Activated CD4-positive, CD25-positive, alpha-beta regulatory T cell (primary cell): ENCODE measurements around the gene PCDHGA7.
"Not testable (repeated sequence)": the region's sequence is repeated elsewhere in the genome, so short reads cannot be mapped to it uniquely, and the experiment has no call there.

Experiments used
- DNase-seq, 4 experiments: peaks; one replicate each; lab custom pipeline; 2025; lab: John Stamatoyannopoulos, UW

PCDHGA7 gene

DNA sequence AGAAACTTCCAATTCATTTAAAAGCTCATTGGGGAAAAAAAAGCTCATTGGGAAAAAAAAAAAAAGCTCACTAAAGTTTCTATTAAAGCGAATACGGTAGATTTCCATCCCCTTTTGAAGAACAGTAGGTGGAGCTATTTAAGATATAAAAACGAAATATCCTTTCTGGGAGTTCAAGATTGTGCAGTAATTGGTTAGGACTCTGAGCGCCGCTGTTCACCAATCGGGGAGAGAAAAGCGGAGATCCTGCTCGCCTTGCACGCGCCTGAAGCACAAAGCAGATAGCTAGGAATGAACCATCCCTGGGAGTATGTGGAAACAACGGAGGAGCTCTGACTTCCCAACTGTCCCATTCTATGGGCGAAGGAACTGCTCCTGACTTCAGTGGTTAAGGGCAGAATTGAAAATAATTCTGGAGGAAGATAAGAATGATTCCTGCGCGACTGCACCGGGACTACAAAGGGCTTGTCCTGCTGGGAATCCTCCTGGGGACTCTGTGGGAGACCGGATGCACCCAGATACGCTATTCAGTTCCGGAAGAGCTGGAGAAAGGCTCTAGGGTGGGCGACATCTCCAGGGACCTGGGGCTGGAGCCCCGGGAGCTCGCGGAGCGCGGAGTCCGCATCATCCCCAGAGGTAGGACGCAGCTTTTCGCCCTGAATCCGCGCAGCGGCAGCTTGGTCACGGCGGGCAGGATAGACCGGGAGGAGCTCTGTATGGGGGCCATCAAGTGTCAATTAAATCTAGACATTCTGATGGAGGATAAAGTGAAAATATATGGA lies 48.0 kb downstream of the PCDHGA7 start, which contains the start of gene PCDHGA12:
Gene PCDHGA12 (plus strand): TSS at position 176 of the 782 bp plus-strand sequence. CDS start 253 bp downstream, at position 429.
- no peak for DNase-seq

DNA sequence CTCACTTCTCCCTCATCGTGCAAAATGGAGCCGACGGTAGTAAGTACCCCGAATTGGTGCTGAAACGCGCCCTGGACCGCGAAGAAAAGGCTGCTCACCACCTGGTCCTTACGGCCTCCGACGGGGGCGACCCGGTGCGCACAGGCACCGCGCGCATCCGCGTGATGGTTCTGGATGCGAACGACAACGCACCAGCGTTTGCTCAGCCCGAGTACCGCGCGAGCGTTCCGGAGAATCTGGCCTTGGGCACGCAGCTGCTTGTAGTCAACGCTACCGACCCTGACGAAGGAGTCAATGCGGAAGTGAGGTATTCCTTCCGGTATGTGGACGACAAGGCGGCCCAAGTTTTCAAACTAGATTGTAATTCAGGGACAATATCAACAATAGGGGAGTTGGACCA lies 48.7 kb downstream of the PCDHGA7 start:
- no peak for DNase-seq

DNA sequence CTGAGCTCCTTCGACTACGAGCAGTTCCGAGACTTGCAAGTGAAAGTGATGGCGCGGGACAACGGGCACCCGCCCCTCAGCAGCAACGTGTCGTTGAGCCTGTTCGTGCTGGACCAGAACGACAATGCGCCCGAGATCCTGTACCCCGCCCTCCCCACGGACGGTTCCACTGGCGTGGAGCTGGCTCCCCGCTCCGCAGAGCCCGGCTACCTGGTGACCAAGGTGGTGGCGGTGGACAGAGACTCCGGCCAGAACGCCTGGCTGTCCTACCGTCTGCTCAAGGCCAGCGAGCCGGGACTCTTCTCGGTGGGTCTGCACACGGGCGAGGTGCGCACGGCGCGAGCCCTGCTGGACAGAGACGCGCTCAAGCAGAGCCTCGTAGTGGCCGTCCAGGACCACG lies 49.8 kb downstream of the PCDHGA7 start:
- DNase-seq = not testable (repeated sequence)

DNA sequence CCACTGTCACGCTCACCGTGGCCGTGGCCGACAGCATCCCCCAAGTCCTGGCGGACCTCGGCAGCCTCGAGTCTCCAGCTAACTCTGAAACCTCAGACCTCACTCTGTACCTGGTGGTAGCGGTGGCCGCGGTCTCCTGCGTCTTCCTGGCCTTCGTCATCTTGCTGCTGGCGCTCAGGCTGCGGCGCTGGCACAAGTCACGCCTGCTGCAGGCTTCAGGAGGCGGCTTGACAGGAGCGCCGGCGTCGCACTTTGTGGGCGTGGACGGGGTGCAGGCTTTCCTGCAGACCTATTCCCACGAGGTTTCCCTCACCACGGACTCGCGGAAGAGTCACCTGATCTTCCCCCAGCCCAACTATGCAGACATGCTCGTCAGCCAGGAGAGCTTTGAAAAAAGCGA lies 50.2 kb downstream of the PCDHGA7 start:
- DNase-seq = not testable (repeated sequence)

DNA sequence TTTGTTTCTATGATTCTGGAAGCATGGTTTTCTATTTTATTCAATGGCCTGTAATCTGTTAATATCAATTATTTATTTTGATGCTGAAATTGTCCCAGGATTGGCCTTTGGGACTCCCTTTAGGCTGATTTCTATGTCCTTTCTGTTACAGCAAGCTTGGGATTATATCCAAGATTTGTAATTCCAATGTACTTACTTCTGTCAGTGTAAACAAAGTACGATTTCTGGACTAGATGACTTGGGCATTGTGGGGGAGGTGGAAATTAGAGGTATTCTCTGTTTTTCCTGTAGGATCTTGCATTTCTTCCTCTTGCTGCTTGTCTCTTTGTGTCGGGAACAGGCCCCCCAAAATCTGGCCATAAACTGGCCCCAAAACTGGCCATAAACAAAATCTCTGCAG lies 51.5 kb downstream of the PCDHGA7 start:
- DNase-seq = no peak
